Tibial nerve (tissue), 3 donors: ENCODE data around the gene UBE2O.

Source experiments
- CTCF ChIP-seq, 5 experiments: fragments of 200-600 bp in 3 of 5; fragments of 450-650 bp in 2 of 5; sonication (generic) in 3 of 5; IDR thresholded peaks; one replicate each; pipeline ENCODE4 v1.5.1; 2016 to 2019; ENCODE audit warnings: antibody characterized with exemption in 5 of 5, mild to moderate bottlenecking in 3 of 5, moderate library complexity in 2 of 5
- POLR2A ChIP-seq, 2 donors: fragments of 450-650 bp; IDR thresholded peaks; one replicate each; pipeline ENCODE4 v1.6.1; 2017; ENCODE audit warnings: antibody characterized with exemption in 2 of 2, mild to moderate bottlenecking in 2 of 2, moderate library complexity in 2 of 2

GRCh38 chr17:76435751-76436150, 17.2 kb downstream of the UBE2O start:
- TF ChIP-seq CTCF (IDR thresholded peaks at IDR 0.05), result no peak
- no peak for TF ChIP-seq POLR2A (IDR thresholded peaks at IDR 0.05)
